ENCODE results near the gene PTGS1.

- TF ChIP-seq CTCF (IDR thresholded peaks at IDR 0.05; ENCODE audit: low read length) (no peak), EZH2 (optimal IDR thresholded peaks at IDR 0.05; ENCODE audit: low read depth, low read length) (no peak), EZH2phosphoT487 (IDR thresholded peaks at IDR 0.05; ENCODE audit: low read length) (no peak)
These were observed 38.7 kb upstream of the PTGS1 start for GRCh38 chr9:122332083-122332482.

Data from MM.1S (cell line).